ENCODE results near the gene ERN2. TPM values are rescaled to one million over a fixed set of nuclear protein-coding genes. Genes with fewer than 3 reads are reported as not detected.

Gene ERN2
- total RNA-seq (2021; fragmentation: NEBNext Ultra II Directional; extraction: Animal tissue kit (Norgen Biotek cat#: 25700)) = not detected
- long read RNA-seq, partial matches to known transcripts = 0 of 1 reads
- long read RNA-seq, other reads (novel, unspliced or antisense) = 1 of 1 reads

- Mint-ChIP-seq H3K27me3 (ENCODE audit: insufficient read depth) (peaks cover 45% of the 10 kb centered on the region), H3K4me3 (no peak within 1 kb of the TSS), H3K9me3 (peaks cover 16% of the 10 kb centered on the region; the same call in 1 of the 2 replicates), H3K36me3 (ENCODE audit: low read depth) (no peaks in the 10 kb centered on the region), H3K27ac (no peak within 1 kb of the TSS), H3K4me1 (ENCODE audit: low read depth) (no peaks in the 10 kb centered on the region)
- no peak for TF ChIP-seq CTCF (IDR thresholded peaks at IDR 0.05)
- DNase-seq = no peak
Measured at GRCh38 chr16:23712976-23713375, at the start of gene ERN2. Gene ERN2 (minus strand): TSS chr16:23713222. CDS start chr16:23713187, 35 bp downstream.

GRCh38 chr16:23757937-23758619 lies 45.1 kb upstream of the ERN2 start:
- TF ChIP-seq CTCF (IDR thresholded peaks at IDR 0.05) = no peak
- Mint-ChIP-seq H3K4me1 (ENCODE audit: low read depth) (no peaks in the 10 kb centered on the region), H3K4me3 (no peak overlapping the region), H3K27ac (no peak overlapping the region), H3K27me3 (ENCODE audit: insufficient read depth) (peaks cover 2% of the 10 kb centered on the region), H3K9me3 (no peaks in the 10 kb centered on the region), H3K36me3 (ENCODE audit: low read depth) (no peaks in the 10 kb centered on the region)
- DNase-seq = no peak

- Mint-ChIP-seq H3K27ac (no peak overlapping the region), H3K9me3 (no peaks in the 10 kb centered on the region), H3K4me1 (ENCODE audit: low read depth) (no peaks in the 10 kb centered on the region), H3K36me3 (ENCODE audit: low read depth) (no peaks in the 10 kb centered on the region), H3K27me3 (ENCODE audit: insufficient read depth) (peaks cover 2% of the 10 kb centered on the region; the same call in 1 of the 2 replicates), H3K4me3 (no peak overlapping the region)
- DNase-seq = no peak
- TF ChIP-seq CTCF (IDR thresholded peaks at IDR 0.05) = no peak
Measured at GRCh38 chr16:23757116-23757515, 44.1 kb upstream of the ERN2 start.

GRCh38 chr16:23755484-23755809 lies 42.4 kb upstream of the ERN2 start:
- DNase-seq = no peak
- Mint-ChIP-seq H3K4me3 (no peak overlapping the region), H3K4me1 (ENCODE audit: low read depth) (no peaks in the 10 kb centered on the region), H3K27ac (no peak overlapping the region), H3K9me3 (no peaks in the 10 kb centered on the region), H3K36me3 (ENCODE audit: low read depth) (no peaks in the 10 kb centered on the region), H3K27me3 (ENCODE audit: insufficient read depth) (peaks cover 2% of the 10 kb centered on the region; the same call in 1 of the 2 replicates)
- TF ChIP-seq CTCF (IDR thresholded peaks at IDR 0.05) = no peak

- H3K27me3 Mint-ChIP-seq (ENCODE audit: insufficient read depth) = peaks cover 2% of the 10 kb centered on the region; the same call in 1 of the 2 replicates
- no peak for TF ChIP-seq CTCF (IDR thresholded peaks at IDR 0.05)
- no peaks in the 10 kb centered on the region for H3K9me3 Mint-ChIP-seq
- DNase-seq = no peak
- no peak within 1 kb of the TSS for H3K27ac Mint-ChIP-seq
- no peaks in the 10 kb centered on the region for H3K36me3 Mint-ChIP-seq (ENCODE audit: low read depth)
- H3K4me1 Mint-ChIP-seq (ENCODE audit: low read depth) = no peaks in the 10 kb centered on the region
- no peak within 1 kb of the TSS for H3K4me3 Mint-ChIP-seq
Measured at GRCh38 chr16:23754594-23755483, 41.8 kb upstream of the ERN2 start, which contains the start of gene CHP2. Gene CHP2 (plus strand): TSS chr16:23755026. CDS start chr16:23755050, 24 bp downstream.

Measured in HFFc6 (cell line).